ENCODE data around the gene ARHGAP15.

Gene ARHGAP15

DNA sequence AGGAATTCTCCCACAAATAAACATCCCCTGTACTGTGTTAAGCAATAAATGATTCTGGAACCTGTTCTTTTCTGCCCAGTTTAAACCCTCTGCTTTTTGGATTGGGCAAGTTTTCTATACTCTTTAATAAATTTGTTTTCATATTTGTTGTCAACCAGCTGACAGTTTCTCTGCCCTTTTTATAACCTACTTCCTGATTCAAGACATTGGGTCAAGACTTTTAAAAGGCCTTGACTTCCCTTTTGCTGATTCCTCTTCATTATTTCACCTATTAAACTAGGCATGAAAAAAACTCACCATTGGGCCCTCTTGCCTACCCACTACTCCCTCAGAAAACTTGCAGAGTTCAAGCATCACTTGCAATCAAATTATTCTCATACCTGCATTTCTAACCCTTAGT lies 459.5 kb downstream of the ARHGAP15 start:
- no peak for DNase-seq

- no peak for DNase-seq
Measured at GRCh38 chr2:143594161-143594560, 464.9 kb downstream of the ARHGAP15 start.

DNA sequence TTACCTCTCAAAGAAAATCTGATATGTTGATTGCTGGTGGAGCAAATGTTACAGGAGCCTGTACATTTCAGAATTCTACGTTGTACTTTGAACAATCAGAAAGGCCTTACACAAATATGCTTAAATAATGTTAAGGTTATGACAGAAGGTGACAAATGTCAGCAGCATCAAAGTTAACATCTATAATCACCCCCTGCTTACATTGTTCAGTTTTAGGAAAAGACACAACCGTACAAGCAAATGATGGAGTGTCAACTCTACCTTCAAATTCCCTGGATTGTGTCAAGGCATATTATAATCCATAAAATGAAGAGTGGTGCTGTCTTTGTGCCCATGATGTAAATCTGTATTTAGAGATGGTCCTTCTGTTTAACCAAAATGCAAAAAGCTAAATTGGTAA lies 465.5 kb downstream of the ARHGAP15 start:
- DNase-seq = no peak

DNA sequence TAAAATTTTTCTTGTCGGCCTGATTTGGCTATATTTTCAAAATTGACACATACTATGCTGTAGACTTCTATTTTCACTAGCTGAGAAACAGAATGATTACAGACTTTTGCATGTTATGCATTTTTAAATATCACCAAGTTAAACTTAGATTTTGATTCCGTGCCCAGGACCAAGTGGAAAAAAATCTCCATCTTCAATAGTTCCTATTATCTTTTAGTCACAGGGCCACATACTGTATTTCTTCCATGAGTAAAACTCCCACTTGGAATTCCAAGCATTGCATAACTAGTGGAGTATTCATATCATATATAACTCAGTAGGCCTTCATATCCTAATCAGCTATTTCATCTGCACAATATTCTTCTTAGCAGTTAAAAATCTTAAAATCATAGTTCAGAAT lies 470.9 kb downstream of the ARHGAP15 start:
- no peak for DNase-seq

- DNase-seq = no peak
Measured at GRCh38 chr2:143601828-143602227, 472.6 kb downstream of the ARHGAP15 start.

DNA sequence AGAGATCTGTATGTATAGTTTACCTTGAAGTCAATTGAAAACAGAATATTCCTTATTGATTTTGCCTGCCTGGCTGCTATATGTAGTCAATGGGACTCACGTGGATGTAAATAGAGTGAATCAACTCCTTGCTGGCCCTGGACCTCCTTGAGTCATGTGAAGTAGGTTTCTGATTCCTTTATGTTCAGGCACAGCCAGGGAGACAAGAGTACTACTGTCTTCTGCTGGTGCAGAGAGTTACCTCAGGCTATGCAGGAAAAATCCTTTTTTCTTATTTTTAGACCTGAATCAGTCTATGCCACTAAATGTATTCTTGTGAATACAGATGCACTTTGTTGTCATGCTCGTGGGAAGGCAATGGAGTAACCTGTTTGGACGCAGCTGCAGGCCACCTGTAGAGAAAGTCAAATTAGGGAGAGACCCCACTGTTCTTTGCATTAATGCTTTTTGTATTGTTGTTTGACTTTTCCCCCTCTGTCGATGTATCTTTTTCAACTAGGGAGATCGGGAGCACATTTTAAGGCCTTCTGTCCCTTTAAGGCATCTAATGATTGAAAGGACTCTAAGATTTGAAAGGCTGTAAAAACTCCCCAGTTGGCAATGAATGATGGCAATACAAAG lies 473.9 kb downstream of the ARHGAP15 start:
- no peak for DNase-seq

DNA sequence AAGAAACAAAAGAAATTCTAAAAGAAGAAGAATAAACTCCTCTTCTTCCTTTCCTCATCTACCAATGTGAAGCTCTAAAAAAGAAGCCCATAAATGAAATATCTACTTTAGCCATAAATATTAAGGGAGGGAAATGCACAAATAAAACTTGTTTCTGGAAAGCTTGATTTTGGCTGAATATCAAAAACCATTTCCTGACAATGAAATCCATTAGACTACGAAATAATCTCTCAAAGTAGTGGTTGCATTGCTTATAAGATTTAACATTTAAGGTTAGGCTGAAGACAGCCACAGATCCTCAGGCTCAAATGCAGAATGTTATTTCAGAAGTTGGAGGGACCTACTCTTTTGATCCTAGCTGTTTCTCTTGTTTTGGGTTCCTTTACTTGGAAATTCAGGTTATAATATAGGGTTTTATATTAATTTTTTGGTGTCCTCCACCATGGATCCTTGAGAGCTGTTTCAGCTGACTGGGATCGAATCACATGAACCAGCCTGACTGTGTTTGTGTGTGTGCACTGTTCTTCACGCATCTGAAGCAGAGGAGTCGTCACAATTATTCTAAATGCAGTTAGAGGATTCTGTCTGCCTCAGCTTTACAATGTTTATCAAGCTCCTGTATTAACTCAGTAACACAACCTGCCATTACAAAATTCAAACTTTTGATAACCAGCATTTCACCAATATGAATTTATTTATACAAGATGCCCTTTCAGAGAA lies 474.8 kb downstream of the ARHGAP15 start:
- peak in 1 of 14 donors; percentile 12 for DNase-seq

GRCh38 chr2:143604566-143604959 lies 475.3 kb downstream of the ARHGAP15 start:
- DNase-seq = no peak

DNA sequence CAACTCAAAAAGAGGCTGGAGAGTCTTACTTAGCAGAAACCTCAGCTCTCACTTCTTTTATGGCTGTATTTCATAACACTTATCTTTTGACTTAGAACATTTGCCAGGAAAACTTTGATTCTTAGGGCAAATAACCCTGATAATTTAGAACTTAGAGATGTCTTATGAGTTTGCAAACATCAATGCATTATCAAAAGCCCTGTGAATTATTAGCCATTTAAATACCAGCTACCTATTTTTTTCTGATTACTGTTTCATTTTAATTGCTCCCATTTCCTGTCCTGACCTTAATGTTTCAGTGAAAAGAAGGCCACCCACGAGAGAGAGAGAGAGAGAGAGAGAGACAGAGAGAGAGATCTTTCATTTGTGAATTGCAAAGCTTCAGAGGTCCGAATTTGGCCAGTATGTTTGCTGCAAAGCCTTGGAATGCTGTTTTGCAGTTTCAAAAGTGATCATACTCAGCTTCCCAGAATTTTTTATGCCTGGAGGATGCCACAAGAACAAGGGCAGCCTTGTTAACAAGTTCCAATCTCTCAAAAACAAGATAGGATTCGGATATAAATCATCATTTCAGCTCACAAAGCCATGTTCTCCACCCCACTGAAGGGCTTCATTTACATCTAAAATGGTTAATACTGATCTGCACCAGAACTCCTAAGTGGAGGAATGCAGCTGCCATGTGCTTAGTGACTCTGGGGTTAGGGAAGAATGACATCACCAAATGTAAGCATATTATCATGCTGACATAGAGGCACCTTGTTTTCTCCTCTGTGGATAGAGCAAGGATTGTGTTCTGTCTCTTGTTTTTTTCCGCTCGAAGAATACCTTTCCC lies 478.2 kb downstream of the ARHGAP15 start:
- peak in 2 of 14 donors; percentile 24 to 63 for DNase-seq

DNA sequence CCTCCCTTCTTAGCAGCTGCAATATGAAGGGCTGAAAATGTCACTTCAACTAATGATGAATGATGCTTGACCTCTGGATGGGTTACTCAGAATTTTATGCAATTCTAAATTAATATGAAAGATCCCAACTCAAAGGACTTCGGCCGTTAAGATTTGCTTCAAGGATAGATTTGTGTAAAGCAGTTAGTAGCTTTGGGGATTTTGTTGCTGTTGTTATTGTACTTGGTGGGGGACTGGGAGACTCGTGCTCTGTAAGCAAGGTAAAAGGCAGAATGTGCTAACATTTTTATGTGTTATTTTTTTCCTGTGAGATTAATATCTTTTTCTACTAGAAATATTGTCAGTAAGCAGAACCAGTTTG lies 478.8 kb downstream of the ARHGAP15 start:
- no peak for DNase-seq

- DNase-seq = no peak
Measured at GRCh38 chr2:143608758-143609157, 479.5 kb downstream of the ARHGAP15 start.

DNA sequence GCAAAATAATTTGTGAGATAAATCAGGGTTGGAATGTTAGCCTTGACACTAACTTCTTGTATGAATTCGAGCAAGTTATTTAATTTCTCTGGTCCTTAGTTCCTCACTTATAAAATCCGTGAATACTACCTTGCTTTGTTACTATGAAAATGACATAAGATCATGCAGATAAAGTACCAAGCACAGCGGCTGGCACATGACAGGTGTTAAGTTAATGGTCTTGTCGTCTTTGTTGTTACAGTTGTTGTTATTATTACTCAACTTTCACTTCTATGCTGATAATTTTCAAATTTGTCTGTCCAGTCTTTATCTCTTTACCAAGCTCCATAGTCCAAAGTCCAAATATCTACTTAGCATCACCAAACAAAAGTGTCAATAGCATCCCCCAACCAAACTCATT lies 482.1 kb downstream of the ARHGAP15 start:
- DNase-seq = no peak

DNA sequence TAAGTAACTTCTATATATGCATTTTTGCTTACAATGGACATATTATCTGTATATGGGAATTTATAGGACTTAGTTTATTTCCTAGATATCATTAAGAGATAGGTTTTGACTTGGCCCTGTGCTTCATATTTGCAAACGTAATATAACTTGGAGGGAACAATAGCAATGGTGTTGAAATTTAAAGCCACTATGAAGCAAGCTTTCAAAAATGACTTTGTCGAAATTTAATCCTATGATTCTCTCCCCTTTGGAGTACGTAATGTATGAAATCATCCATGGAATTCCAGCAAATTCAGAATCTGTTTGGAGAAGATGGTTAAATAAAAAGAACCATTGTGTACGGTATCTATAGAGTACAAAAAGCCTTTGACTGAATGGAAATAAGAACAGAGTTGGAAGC lies 486.3 kb downstream of the ARHGAP15 start:
- no peak for DNase-seq

DNA sequence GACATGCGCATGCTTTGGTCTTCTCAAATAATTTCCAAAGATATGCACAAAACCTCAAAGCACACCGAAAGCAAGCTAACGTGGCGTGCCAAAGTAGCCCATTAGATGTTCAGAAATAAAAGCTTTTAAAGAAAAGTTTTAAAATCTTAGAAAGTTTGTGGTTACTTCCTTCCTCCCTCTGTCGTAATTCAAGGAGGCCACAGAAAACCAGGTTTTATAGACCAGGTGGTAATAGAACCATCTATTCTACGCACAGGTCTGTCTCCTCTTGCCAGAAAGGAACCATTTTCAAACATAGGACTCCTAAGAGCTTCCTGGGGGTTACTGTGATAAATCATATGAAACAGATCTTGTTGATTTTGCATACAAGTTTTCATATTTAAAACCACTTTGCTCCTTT lies 487.2 kb downstream of the ARHGAP15 start:
- DNase-seq = no peak

- DNase-seq = no peak
Measured at GRCh38 chr2:143617803-143618415, 488.7 kb downstream of the ARHGAP15 start.

- no peak for DNase-seq
Measured at GRCh38 chr2:143622106-143622505, 492.9 kb downstream of the ARHGAP15 start.

DNA sequence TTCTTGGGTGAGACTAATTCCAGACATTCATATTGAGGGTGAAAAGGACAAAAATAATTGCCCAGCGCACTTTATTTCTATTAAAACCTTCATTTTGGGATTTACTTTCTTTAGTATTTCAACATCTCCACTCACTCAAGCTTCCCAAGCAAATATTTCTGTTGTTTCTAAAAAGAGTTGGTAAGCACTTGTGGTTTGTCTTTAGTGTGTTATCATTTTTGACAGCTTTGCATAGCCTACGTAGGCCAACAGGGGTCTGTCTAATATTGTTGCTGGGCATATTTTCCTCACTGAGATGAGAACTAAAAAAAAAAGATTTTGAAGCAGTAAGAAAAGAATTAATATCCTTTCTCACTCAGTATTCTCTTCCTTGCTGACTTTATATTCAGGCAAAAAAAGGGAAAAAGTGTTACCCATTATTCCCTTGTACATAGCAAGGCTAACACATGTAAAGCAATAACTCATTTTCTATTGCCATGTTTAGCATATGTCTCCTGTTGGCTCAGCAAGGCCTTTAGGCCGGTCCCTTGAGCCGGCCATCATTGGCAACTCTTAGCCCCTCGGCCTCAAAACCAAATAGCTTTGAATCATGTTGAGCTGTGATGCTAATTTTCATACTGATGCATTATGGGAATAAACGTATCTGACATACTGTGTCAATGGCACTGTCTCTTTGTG lies 494.2 kb downstream of the ARHGAP15 start:
- no peak for DNase-seq

GRCh38 chr2:143623909-143624260 lies 494.7 kb downstream of the ARHGAP15 start:
- DNase-seq = no peak

- no peak for DNase-seq
Measured at GRCh38 chr2:143629340-143629739, 500.1 kb downstream of the ARHGAP15 start.

GRCh38 chr2:143632751-143633374 lies 503.6 kb downstream of the ARHGAP15 start:
- no peak for DNase-seq

GRCh38 chr2:143633419-143633818 lies 504.2 kb downstream of the ARHGAP15 start:
- no peak for DNase-seq

- no peak for DNase-seq
Measured at GRCh38 chr2:143635302-143635701, 506.1 kb downstream of the ARHGAP15 start.
